ENCODE measurements around the gene PPHLN1.

The PPHLN1 gene, protein sequence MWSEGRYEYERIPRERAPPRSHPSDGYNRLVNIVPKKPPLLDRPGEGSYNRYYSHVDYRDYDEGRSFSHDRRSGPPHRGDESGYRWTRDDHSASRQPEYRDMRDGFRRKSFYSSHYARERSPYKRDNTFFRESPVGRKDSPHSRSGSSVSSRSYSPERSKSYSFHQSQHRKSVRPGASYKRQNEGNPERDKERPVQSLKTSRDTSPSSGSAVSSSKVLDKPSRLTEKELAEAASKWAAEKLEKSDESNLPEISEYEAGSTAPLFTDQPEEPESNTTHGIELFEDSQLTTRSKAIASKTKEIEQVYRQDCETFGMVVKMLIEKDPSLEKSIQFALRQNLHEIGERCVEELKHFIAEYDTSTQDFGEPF

DNA sequence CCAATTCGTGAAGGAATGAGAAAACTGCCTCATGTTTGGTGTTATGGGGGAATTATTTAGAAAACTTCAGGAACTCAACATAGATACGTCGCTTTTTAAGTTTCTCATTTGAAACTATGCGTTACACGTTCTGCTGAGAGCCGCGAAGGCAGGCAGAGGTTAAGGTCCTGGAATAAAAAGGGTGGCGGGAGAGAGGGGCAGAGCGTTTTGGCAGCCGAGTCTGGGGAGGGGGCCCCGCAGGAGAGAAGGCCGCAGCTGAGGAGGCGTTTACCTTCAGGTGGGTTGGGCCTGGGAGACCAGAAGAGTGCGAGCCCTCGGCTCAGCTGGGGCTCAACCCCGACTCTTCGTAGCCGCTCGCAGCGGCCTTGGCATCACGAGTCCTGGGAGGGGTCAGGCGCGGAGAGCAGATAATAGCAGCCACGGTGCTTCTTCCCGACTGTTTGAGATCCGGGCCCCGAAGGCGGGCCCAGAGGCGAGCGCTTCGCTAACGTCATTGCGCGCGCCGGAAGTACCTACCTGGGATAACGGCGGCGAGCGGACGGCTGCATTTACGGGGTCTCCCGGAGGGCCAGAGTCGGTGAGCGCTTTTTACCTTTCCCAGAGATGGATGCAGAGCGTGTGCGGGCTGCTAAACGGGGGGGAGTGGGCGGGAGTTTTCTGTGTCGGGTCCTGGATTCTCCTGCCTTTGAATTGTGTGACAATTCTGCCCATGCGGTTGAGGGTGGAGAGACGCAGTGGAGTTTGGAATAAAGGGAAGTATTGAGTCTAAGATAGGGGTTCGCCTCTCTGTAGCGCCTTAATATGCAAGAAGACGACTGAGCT, at the start of gene PPHLN1, which contains the start of gene ZCRB1:
Gene PPHLN1 (plus strand): TSS at position 515 of the 822 bp plus-strand sequence. CDS start 9,736 bp downstream, outside the sequence.
Gene ZCRB1 (minus strand): TSS at position 442 of the 822 bp plus-strand sequence. CDS start 1,992 bp downstream, outside the sequence.
- DNase-seq, result peak; percentile 83

DNA sequence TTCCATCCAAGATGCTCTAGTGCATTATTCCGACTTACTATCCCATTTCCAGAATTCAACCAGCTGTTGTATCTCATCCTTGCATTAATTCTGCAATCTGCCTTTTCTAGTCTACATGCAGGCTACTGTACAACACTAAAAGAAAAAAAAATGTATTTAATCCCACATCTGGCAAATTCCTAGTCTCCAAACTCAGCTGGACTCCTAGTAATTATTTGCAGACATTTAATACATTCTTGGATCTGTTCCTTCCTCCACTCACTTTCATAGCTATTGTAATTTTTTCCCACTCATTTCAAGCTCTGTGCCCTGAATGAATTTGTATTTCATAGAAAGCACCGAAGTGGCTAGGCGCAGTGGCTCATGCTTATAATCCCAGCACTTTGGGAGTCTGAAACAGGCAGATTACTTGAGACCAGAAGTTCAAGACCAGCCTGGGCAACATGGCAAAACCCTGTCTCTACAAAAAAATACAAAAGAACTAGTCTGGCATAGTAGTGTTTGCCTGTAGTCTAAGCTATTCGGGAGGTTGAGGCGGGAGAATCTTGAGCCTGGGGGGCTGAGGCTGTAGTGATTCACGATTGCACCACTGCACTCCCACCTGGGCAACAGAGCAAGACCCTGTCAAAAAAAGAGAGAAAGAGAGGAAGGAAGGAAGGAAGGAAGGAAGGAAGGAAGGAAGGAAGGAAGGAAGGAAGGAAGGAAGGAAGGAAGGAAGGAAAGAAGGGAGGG, 48.4 kb upstream of the PPHLN1 start:
- no peak for DNase-seq

DNA sequence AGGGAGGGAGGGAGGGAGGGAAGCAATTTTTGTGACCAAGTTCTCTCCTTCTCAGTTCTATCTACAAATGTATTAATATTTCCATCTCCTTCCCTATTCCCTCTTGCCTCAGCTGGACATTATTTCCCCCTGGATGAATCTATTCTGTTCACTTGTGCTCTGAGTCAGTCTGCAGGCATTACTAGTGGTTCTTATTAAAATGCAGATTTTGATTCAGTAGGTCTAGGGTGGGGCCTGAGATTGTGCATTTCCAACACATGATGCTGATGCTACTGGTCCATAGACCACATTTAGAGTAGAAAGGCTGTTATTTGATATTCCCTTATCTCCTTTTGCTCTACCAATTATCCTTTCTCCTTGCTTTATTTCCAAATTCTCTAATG, 47.8 kb upstream of the PPHLN1 start:
- no peak for DNase-seq

DNA sequence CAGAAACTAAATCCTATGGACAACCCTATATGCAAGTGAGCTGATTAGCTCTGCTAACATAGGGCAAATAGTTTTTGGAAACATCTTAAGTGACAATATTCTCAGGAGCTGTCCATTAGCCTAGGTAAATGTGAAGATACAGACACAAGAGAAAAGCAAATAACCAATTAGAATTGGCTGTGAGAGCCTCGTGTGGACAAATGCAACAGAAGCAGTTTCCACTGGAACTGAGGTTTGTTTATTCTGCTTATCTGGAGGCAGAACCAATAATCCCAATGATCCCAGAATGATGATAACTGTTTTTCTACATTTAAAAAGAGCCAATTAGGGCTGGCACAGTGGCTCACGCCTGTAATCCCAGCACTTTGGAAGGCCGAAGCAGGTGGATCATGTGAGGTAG, 44.7 kb upstream of the PPHLN1 start:
- DNase-seq, result no peak

DNA sequence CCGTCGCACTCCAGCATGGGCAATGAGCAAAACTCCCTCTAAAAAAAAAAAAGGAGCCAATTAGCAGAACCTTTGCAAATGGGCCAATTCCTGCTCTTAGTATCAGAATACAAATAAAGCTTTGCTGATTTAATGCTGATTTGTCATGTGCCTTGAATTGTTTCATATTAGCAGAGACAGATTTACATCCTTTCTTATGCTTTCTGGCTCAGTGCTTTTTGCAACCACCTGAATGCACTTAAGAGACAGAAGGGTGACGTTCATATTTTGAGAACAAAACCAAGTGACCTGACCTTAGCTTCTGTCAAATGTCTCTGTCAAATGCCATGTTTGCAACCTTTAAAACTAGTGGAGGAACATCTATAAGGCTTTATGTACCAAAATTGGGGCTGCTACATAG, 44.1 kb upstream of the PPHLN1 start:
- DNase-seq, result no peak

DNA sequence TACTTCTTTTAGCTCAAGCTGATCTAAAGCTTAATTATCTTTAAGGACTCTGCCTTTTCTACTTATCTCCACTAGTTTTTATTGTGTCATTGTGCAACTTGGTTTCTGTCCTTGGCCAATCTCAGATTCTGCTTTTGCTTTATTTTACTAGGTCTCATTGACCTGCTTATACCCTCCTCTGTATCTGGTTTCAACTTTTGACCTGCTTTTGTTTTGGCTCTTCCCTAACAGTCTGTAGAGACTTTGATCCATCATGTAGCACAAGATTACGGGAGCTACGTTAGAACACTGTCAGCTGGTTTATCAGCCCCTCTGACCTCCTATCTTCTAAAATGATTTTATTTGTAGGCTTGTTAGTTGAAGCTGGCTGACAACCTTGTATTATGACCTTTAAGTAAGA, 43.7 kb upstream of the PPHLN1 start:
- DNase-seq, result no peak

DNA sequence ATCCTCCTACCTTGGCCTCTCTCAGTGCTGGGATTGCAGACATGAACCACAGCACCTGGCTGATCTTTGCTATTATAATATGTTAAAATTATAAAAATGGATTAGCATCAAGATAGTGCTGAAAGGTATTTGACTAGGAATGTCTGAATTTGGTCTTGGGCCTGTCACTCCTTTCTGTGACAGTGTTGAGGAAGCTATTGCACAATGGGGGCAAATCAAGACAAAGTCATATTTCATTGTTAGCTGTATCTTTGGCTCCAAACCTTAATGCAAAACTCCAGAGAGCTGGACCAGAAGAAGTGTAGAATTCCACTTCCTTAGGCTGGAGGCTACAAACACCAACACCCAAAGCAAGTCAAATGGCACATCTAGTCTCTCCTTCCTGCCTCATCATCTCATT, 42.2 kb upstream of the PPHLN1 start:
- DNase-seq, result peak; percentile 22

DNA sequence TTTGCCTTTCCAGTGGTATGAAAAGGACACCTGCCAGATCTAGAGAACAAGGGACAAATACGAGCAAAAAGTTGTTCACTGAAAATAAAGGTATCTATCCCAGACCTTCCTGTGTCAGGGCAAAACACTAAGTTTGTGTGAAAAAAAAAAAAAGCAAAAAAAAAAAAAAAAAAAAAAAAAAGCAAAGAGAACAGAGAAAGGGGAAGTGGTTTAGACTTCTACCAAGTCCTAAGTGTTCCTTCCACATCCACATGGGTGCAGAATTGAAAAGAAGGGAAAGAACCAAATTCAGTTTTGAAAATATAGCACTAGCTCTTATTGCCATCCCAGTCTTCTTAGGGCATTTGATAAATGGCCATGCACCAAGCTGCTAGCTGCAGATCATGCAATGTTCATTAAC, 41.8 kb upstream of the PPHLN1 start:
- DNase-seq, result peak; percentile 42

DNA sequence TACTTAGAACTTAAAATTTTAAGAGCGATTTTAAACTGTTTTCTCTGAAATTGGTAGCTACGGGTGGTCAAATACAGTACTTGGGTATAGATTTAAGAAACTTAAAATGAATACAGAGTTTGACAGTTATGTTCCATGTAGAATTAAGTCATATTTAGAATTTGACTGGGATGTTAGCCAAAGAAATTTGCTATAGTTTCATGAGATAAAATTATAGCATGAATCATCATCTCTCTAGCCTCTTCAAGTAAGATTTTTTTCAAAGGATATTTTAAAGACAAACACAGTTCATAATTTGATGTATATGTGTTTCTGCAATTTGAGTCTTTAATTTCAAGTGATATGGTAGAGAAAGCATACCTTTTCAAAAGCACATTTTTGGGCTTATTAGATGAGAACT, 41.1 kb upstream of the PPHLN1 start:
- DNase-seq, result no peak

DNA sequence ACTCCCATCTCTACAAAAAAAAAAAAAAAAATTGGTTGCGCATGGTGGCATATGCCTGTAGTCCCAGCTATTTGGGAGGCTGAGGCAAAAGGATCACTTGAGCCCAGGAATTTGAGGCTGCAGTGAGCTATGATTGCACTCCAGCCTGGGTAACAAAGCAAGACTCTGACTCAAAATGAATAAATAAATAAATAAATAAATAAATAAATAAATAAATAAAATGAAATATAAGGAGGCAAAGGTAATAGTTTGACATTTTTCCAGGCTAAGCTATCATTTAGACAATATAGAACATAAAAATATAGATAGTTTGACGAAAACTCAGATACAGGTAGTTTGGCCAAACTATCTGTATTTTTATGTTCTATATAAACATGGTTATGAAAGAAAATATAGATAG, 40.5 kb upstream of the PPHLN1 start:
- no peak for DNase-seq

DNA sequence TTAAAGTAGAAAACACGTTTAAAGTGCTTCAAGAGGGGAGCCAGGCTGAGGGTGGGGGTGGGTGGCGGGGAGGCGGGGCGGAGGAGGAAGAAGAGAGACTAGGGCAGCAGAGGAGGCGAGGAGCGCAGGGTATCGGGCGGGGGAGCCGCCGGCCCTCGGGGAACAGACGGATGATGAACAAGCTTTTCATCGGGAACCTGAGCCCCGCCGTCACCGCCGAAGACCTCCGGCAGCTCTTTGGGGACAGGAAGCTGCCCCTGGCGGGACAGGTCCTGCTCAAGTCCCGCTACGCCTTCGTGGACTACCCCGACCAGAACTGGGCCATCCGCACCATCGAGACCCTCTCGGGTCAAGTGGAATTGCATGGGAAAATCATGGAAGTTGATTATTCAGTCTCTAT, 39.2 kb upstream of the PPHLN1 start:
- no peak for DNase-seq

DNA sequence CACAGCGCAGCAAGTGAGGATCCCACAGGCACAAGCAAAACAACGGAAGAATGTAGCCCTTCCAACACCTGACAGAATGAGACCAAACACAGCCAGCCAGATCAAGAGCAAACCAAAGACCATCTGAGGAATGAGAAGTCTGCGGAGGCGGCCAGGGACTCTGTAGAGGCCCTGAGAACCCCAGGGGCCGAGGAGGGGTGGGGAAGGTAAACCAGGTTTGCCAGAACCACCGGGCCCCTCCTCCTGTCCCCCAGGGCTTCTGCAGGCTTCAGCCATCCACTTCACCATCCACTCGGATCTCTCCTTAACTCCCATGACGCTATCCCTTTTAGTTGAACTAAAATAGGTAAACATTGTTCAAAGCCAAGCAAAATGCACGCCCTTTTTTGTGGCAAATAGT, 37.4 kb upstream of the PPHLN1 start:
- DNase-seq, result no peak

DNA sequence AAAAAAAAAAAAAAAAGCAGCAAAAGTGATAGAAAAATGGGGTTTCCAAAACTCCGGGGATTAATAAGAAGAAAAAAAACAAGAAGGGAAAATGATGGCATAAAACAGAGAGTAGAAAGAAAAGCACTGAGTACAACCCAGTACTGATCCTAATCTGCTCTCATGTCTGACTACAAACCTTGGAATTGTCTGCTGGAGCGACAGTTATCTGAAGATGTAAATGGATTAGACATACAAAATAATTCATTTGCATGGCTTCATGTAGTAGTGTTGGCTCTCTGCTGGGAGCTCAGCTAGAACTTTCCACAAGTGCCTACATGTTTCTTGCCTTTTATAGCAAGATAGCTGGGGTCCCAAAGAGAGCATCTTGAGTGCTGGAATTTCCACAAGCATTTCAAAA, 34.3 kb upstream of the PPHLN1 start:
- no peak for DNase-seq

DNA sequence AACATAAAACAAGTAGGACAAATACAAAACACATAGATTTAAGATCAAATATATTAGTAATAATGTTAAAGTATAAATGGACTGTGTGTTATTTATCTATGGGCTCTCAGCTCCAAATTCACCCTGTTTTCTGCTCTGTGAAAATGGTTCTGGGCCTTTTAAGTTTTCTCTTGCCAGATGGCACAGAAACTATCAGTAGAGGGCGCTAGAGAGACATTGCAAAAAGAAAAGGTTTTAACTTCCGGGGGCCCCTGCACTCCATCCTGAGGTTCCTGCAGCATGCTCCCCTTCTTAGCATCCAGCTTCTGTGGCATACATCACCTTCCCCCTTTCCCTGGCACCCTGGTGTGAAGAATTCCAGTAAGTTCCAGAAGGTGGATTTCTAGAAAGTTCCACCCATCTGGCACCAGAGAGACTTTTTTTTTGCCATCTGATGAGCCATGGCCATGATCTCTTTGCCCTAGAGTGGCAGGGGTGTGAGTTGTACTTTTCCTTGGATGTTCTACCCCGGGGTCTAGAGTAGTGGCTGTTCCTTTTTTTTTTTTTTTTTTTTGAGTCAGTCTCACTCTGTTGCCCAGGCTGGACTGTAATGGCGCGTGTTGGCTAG, 29.4 kb upstream of the PPHLN1 start:
- DNase-seq, result peak; percentile 18

DNA sequence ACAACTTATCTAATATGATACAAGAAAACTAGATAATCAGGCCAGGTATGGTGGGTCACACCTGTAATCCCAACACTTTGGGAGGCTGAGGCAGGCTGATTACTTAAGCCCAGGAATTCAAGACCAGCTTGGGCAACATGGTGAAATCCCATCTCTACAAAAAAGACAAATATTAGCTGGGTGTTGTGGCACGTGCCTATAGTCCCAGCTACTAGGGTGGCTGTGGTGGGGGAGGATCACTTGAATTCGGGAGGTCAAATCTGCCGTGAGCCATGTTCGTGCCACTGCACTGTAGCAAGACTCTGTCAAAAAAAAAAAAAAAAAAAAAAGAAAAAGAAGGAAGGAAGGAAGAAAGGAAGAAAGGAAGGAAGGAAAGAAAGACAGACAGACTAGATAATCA, 27.1 kb upstream of the PPHLN1 start:
- no peak for DNase-seq

DNA sequence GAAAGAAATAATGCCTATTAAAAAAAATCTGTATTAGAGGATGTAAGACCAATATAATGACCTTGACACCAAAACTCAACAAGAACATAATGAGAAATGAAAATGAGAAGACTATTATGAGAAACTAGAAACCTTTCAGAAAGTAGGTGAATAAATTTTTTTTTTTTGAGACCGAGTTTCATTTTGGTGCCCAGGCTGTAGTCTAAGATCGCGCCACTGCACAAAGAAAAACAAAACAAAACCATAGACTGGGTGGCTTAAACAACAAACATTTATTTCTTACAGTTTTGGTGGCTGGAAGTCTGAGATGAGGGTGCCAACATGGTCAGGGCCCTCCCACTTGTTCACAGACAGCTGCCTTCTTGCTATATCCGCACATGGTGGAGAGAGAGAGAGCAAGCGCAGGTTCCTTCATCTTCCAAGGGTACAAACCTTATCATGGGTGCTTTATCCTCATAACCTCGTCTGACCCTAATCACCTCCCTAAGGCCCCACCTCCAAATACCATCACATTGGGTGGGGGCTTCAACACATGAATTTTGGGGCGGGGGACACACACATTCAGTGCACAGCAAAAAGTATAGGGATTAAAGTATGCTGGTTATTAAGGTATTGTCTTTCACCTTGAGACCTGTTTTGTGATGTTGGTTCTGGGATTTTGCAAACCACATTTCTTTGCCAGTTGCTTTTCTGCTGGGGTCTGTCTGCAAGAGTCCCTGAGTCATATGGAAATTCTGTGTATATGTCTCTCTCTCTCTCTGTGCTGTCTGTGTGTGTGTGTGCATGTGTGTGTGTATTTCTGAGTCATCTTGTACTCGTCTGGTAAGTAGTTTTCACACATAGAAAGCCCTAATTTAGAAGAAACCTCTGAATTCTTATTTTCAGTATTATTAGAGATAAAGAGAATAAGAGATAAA, 26.3 kb upstream of the PPHLN1 start:
- no peak for DNase-seq

DNA sequence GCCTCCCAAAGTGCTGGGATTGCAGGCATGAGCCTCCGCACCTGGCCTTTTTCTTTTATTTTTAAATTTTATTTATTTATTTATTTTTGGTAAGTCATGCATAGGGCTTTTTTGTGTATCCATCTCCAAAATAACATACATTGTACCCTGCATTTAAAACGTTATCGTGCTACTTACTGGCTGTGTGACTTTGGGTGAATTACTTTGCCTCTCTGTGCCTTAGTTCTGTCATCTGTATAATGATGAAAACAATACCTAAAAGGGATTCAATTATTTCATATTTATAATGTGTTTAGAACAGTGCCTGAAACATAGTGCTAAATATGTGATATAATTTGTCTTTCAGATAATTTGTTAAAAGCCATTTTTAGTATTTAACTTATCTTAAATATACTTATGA, 19.7 kb upstream of the PPHLN1 start:
- DNase-seq, result no peak

DNA sequence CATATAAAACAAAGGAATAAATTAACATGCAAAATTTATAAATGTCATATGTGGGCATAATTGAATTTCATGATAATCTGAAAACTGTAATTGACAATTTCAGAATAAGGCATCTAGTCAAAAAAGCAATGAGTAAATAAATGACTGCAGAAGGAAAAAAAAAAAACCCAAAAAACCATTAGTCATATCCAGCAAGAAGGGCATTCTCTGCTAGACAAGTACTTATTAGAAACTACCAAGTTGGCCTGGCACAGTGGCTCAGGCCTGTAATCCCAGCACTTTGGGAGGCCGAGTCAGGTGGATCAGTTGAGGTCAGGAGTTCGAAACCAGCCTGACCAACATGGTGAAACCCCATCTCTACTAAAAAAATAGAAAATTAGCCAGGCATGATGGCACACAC, 17.6 kb upstream of the PPHLN1 start:
- DNase-seq, result no peak

DNA sequence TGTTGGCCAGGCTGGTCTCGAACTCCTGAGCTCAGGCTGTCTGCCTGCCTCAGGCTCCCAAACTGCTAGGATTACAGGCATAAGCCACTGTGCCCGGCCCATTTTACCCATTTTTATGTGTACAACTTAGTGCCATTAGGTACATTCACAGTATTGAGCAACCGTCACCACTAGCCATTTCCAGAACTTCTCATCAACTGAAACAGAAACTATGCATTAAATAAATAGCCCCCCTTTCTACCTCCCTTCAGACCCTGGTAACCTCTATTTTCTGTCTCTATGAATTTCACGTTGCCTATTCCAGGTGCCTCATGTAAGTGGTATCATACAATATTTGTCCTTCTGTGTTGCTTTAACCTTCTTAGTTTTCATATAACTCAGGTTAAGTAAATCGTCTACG, 16.0 kb upstream of the PPHLN1 start:
- DNase-seq, result no peak

DNA sequence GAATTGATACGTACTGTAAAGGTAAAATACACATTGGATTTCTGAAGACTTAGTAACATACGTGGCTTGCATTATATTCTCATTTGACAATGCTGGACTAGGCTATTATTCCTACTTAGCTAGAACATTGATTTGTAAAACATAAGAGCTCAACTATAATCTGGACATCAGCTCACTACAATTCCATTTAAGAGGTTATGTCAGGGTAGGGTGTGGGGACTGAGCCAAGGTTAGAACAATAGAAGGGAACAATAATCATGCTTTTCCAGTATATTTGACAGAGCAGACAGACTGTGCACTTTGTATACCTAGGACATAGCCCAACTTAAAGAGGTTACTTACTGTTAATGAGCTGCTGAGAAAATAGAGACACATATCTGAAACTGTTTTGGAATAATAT, 10.9 kb upstream of the PPHLN1 start:
- DNase-seq, result no peak

DNA sequence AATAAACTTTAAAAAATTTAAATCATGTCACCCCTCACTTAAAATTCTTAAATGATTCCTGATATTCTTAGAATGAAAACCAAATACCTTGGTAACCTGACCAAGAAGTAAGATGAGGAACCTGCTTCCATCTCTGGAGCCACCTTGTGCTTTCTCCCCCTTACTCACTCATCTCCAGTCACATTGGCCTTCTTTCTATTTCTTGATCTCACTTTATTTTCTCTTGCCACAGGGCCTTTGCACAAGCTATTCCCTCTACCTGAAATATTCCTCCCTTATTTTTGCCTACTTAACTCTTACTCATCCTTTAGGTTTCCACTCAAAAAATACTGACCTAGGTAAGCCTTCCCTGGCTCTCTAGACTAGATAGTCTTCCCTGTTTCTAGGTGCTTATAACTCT, 5.2 kb upstream of the PPHLN1 start:
- DNase-seq, result no peak

DNA sequence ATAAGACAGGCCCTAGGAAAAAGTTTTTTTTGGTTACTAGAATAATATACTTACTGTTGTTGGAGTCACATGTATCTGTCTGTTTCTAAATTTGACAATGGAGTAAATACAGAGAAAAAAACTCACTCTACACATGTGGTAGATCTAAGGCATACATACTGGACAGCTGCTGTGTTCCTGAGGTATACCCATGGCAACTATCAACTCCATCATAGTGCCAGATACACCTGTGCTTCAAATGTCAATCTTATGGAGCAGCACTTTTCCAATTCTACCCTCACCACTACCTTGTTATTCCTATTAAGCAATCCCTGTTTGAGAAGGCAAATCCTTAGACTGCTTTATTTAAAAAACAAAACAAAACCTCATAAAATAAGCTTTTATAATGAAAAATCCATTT, 3.4 kb upstream of the PPHLN1 start:
- no peak for DNase-seq
